Activated naive CD4-positive, alpha-beta T cell treated with anti-CD3 and anti-CD28 coated beads for 36 hours (primary cell): Measurements from ENCODE around the gene PRDM2. TPM values are rescaled to one million over a fixed set of nuclear protein-coding genes. Genes with fewer than 3 reads are reported as not detected.
A peak's percentile ranks its signal among the peaks of the same experiment; 100 is the strongest.
"Not testable (repeated sequence)": the region's sequence is repeated elsewhere in the genome, so short reads cannot be mapped to it uniquely, and the experiment has no call there.

ENCODE experiments used
- CTCF ChIA-PET: fragments of 350-600 bp; sonication (Branson Sonifier 250); formaldehyde crosslinking; loops from one replicate; lab custom pipeline; 2021; ENCODE audit warnings: antibody characterized with exemption; lab: Charles Lee
- DNase-seq: peaks from one replicate; pipeline ENCODE4 v3.0.0-alpha.2; 2020
- H3K27ac Mint-ChIP-seq: one replicate; pipeline ENCODE4 v1.8.0; 2021; ENCODE audit warnings: mild to moderate bottlenecking, mixed read lengths
- H3K27me3 Mint-ChIP-seq: one replicate; pipeline ENCODE4 v1.8.0; 2021; ENCODE audit warnings: low read depth, mixed read lengths
- H3K36me3 Mint-ChIP-seq: one replicate; pipeline ENCODE4 v1.8.0; 2021; ENCODE audit warnings: low read depth, mixed read lengths
- H3K4me1 Mint-ChIP-seq: one replicate; pipeline ENCODE4 v1.8.0; 2021; ENCODE audit warnings: low read depth, mixed read lengths
- H3K4me3 Mint-ChIP-seq: one replicate; pipeline ENCODE4 v1.8.0; 2021; ENCODE audit warnings: mild to moderate bottlenecking, moderate library complexity, mixed read lengths
- H3K9me3 Mint-ChIP-seq: one replicate; pipeline ENCODE4 v1.8.0; 2021; ENCODE audit warnings: mixed read lengths
- intact Hi-C: fragments of 100-400 bp; cut with micrococcal nuclease; formaldehyde crosslinking; loops from one replicate; pipeline ENCODE4 v1.15.1; 2023
- total RNA-seq, 2 experiments: library from RNA; stranded (reverse); gene quantifications; one replicate each; pipeline ENCODE4 v1.2.3, GENCODE V29; 2021

PRDM2 gene
- total RNA-seq, 2 experiments from 2014 or later = 33.8 to 37.3 TPM

- CTCF ChIA-PET = no interaction called here
- intact Hi-C loops = loop anchor here (10.0 kb wide), 1 partner anchor 1526 kb away; no protein-coding TSS in a partner anchor
- peak overlapping the region; percentile 88 for H3K4me3 Mint-ChIP-seq
- peaks cover 11% of the 10 kb centered on the region for H3K36me3 Mint-ChIP-seq
- H3K4me1 Mint-ChIP-seq = peaks cover 52% of the 10 kb centered on the region
- no peaks in the 10 kb centered on the region for H3K27me3 Mint-ChIP-seq
- H3K9me3 Mint-ChIP-seq = peaks cover 2% of the 10 kb centered on the region
- H3K27ac Mint-ChIP-seq = peak overlapping the region; percentile 94
- no peak for DNase-seq
Measured at GRCh38 chr1:13701271-13701640, 1.3 kb downstream of the PRDM2 start.

DNA sequence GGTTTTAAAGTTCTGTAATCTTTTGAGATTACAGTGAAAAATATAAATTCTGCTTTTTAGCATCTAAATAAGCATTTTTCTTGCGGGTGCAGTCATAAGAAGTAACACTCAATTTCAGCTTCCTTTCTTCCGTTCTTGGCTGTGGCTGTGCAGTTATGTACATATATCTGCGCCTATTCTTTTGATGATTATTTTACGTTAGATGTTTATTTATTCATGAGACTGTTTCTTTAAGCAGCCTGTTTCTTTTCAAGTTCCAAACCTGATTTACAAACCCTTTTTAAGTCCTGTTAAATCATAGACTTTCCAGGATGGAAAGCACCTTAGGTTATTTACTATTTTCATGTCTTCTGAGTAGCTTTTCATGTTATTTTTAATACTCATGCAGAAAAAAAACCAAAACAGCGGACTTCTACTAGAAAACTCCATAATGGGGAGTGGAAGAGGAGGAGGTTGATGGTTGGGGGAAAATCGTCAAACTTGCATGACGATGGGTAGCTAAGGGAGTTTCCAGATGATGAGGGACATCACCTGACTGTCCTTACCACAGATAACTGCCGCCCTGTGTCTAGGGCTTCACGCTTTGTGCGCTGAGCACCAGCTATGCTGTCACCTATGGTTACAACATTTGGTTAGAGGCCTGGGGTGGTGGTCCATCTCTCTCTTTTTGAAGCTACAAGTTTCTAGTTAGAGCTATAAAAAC, 2.6 kb downstream of the PRDM2 start:
- CTCF ChIA-PET = interaction anchor here (0.6 to 2.6 kb wide), 7 partner anchors 12 to 164 kb away, joined by 3 to 12 read pairs (median 3); no protein-coding TSS in a partner anchor
- Mint-ChIP-seq H3K36me3 (peaks cover 11% of the 10 kb centered on the region), H3K4me1 (peaks cover 59% of the 10 kb centered on the region), H3K9me3 (peaks cover under 1% of the 10 kb centered on the region), H3K4me3 (peak overlapping the region; percentile 88), H3K27ac (peak overlapping the region; percentile 77), H3K27me3 (no peaks in the 10 kb centered on the region)
- intact Hi-C loops = loop anchor here (1.0 to 10.0 kb wide), 2 partner anchors 29 to 1528 kb away; no protein-coding TSS in a partner anchor
- DNase-seq = peak; percentile 72

GRCh38 chr1:13703128-13703513, 3.1 kb downstream of the PRDM2 start:
- no peak for DNase-seq
- Mint-ChIP-seq H3K4me3 (peak overlapping the region; percentile 28), H3K4me1 (peaks cover 64% of the 10 kb centered on the region), H3K27me3 (no peaks in the 10 kb centered on the region), H3K9me3 (no peaks in the 10 kb centered on the region), H3K27ac (peak overlapping the region; percentile 77), H3K36me3 (peaks cover 11% of the 10 kb centered on the region)
- intact Hi-C loops = loop anchor here (10.0 kb wide), 1 partner anchor 1528 kb away; no protein-coding TSS in a partner anchor
- CTCF ChIA-PET = interaction anchor here (0.7 to 2.6 kb wide), 6 partner anchors 12 to 81 kb away, joined by 3 to 12 read pairs (median 4); no protein-coding TSS in a partner anchor

GRCh38 chr1:13703558-13704490, 3.8 kb downstream of the PRDM2 start:
- Mint-ChIP-seq H3K4me3 (no peak overlapping the region), H3K27ac (peak overlapping the region; percentile 77), H3K9me3 (no peaks in the 10 kb centered on the region), H3K36me3 (peaks cover 11% of the 10 kb centered on the region), H3K4me1 (peaks cover 71% of the 10 kb centered on the region), H3K27me3 (no peaks in the 10 kb centered on the region)
- CTCF ChIA-PET = interaction anchor here (0.7 to 2.6 kb wide), 4 partner anchors 11 to 57 kb away, joined by 3 to 12 read pairs (median 4); no protein-coding TSS in a partner anchor
- no peak for DNase-seq
- intact Hi-C loops = loop anchor here (10.0 kb wide), 1 partner anchor 1529 kb away; no protein-coding TSS in a partner anchor

- no peak overlapping the region for H3K4me3 Mint-ChIP-seq
- H3K36me3 Mint-ChIP-seq = peaks cover 8% of the 10 kb centered on the region
- DNase-seq = no peak
- H3K4me1 Mint-ChIP-seq = peaks cover 66% of the 10 kb centered on the region
- intact Hi-C loops = loop anchor here (10.0 kb wide), 1 partner anchor 1531 kb away; no protein-coding TSS in a partner anchor
- no peaks in the 10 kb centered on the region for H3K27me3 Mint-ChIP-seq
- H3K9me3 Mint-ChIP-seq = no peaks in the 10 kb centered on the region
- H3K27ac Mint-ChIP-seq = no peak overlapping the region
- CTCF ChIA-PET = interaction anchor here (1.2 to 1.6 kb wide), 2 partner anchors 9 to 20 kb away, joined by 4 to 10 read pairs; no protein-coding TSS in a partner anchor
Measured at GRCh38 chr1:13706046-13706445, 6.1 kb downstream of the PRDM2 start.

DNA sequence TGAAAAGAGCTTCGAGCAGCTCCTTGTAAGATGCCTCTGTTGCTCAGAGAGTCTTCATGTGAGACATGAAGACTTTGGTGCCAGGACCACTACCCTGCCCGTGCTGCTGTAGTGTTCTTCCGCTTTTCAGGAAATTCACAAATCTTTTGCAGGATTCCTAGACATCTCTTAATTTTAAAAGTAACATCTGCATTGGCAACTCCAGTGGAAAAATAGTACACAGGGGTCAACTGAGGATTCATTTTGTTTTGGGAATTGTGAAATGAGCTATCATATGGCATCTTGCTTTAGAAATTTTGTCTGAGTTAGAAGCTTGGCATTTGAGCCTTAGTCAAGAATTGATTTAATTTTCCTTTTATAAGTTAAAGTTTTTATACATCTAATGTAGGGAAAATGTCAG, 7.2 kb downstream of the PRDM2 start:
- DNase-seq = no peak
- Mint-ChIP-seq H3K9me3 (no peaks in the 10 kb centered on the region), H3K36me3 (peaks cover 8% of the 10 kb centered on the region), H3K4me3 (no peak overlapping the region), H3K27ac (no peak overlapping the region), H3K27me3 (no peaks in the 10 kb centered on the region), H3K4me1 (peaks cover 64% of the 10 kb centered on the region)
- intact Hi-C loops = loop anchor here (10.0 kb wide), 1 partner anchor 1532 kb away; no protein-coding TSS in a partner anchor
- CTCF ChIA-PET = interaction anchor here (1.4 to 1.6 kb wide), 2 partner anchors 18 to 19 kb away, joined by 4 to 10 read pairs; no protein-coding TSS in a partner anchor

- Mint-ChIP-seq H3K9me3 (no peaks in the 10 kb centered on the region), H3K4me1 (peaks cover 63% of the 10 kb centered on the region), H3K4me3 (no peak overlapping the region), H3K36me3 (peaks cover 7% of the 10 kb centered on the region), H3K27ac (no peak overlapping the region), H3K27me3 (no peaks in the 10 kb centered on the region)
- CTCF ChIA-PET = interaction anchor here (1.4 kb wide), 1 partner anchor 17 kb away, joined by 4 read pairs; no protein-coding TSS in a partner anchor
- no peak for DNase-seq
- intact Hi-C loops = loop anchor here (10.0 kb wide), 1 partner anchor 1534 kb away; no protein-coding TSS in a partner anchor
Measured at GRCh38 chr1:13708380-13708982, 8.5 kb downstream of the PRDM2 start.

DNA sequence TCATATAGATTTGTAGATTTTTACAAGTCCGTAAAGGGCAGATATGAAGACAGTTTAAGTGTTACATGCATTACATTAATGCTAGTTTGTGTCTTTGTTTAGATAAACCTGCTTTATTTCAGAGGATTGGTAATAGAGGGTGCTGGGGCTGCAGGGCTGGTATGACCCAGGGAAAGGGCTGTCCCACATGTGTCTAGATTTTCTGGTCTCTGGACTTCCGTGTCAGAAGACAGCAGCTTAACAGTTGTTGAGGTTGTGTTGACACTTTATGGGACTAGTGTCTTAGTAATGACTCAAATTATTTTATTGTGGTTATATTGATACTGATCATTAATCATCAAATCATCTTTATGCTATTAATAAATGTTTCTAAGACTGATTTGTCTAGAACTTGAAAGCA, 10.1 kb downstream of the PRDM2 start:
- intact Hi-C loops = no loop called here
- no peaks in the 10 kb centered on the region for H3K27me3 Mint-ChIP-seq
- no peak overlapping the region for H3K4me3 Mint-ChIP-seq
- no peaks in the 10 kb centered on the region for H3K9me3 Mint-ChIP-seq
- no peak for DNase-seq
- peaks cover 7% of the 10 kb centered on the region for H3K36me3 Mint-ChIP-seq
- CTCF ChIA-PET = no interaction called here
- no peak overlapping the region for H3K27ac Mint-ChIP-seq
- H3K4me1 Mint-ChIP-seq = peaks cover 53% of the 10 kb centered on the region

- intact Hi-C loops = no loop called here
- Mint-ChIP-seq H3K36me3 (peaks cover 9% of the 10 kb centered on the region), H3K9me3 (no peaks in the 10 kb centered on the region), H3K27ac (no peak overlapping the region), H3K4me1 (peaks cover 31% of the 10 kb centered on the region), H3K27me3 (no peaks in the 10 kb centered on the region), H3K4me3 (no peak overlapping the region)
- no peak for DNase-seq
- CTCF ChIA-PET = interaction anchor here (0.8 to 1.7 kb wide), 4 partner anchors 9 to 12 kb away, joined by 3 to 4 read pairs (median 4); no protein-coding TSS in a partner anchor
Measured at GRCh38 chr1:13714851-13715250, 14.9 kb downstream of the PRDM2 start.

GRCh38 chr1:13715616-13716287, 15.8 kb downstream of the PRDM2 start:
- intact Hi-C loops, DNase-seq: not testable (repeated sequence)

GRCh38 chr1:13722808-13723360, 22.9 kb downstream of the PRDM2 start:
- Mint-ChIP-seq H3K27ac (no peak overlapping the region), H3K9me3 (no peaks in the 10 kb centered on the region), H3K27me3 (no peaks in the 10 kb centered on the region), H3K36me3 (peaks cover 3% of the 10 kb centered on the region), H3K4me3 (no peak overlapping the region), H3K4me1 (peaks cover 34% of the 10 kb centered on the region)
- CTCF ChIA-PET = no interaction called here
- DNase-seq = no peak
- intact Hi-C loops = no loop called here

More at GRCh38 chr1:13715616-13716287, 15.8 kb downstream of the PRDM2 start:
- not testable (repeated sequence) for H3K27ac Mint-ChIP-seq, H3K36me3 Mint-ChIP-seq, H3K9me3 Mint-ChIP-seq, H3K4me3 Mint-ChIP-seq, H3K27me3 Mint-ChIP-seq
- H3K4me1 Mint-ChIP-seq = peaks cover 31% of the 10 kb centered on the region
- CTCF ChIA-PET = interaction anchor here (1.0 to 1.7 kb wide), 3 partner anchors 10 to 11 kb away, joined by 3 to 4 read pairs (median 4); no protein-coding TSS in a partner anchor
